ENCODE data around the gene RETREG3.

The RETREG3 gene

GRCh38 chr17:42530952-42531454 lies 78.2 kb downstream of the RETREG3 start:
- no peak for DNase-seq (ENCODE audit: low read depth)
